ENCODE data around the gene AAK1.

The AAK1 gene

GRCh38 chr2:69491864-69492263 is 151.7 kb downstream of the AAK1 start:
- no peak for DNase-seq (ENCODE audit: low spot score)

DNA sequence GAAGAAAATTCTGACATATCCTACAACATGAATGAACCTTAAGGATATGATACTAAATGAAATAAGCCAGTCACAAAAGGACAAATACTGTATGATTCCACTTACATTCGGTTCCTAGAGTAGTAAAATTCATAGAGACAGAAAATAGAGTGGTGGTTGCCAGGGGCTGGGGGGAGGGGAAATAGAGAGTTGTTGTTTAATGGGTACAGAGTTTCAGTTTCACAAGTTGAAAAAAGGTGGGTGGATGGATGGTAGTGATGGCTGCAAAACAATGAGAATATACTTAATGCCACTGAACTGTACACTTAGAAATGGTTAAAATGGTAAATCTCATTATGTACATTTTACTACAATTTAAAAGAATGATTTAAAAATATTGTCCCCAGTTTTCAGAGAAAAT is 153.1 kb downstream of the AAK1 start:
- no peak for DNase-seq (ENCODE audit: low spot score)

DNA sequence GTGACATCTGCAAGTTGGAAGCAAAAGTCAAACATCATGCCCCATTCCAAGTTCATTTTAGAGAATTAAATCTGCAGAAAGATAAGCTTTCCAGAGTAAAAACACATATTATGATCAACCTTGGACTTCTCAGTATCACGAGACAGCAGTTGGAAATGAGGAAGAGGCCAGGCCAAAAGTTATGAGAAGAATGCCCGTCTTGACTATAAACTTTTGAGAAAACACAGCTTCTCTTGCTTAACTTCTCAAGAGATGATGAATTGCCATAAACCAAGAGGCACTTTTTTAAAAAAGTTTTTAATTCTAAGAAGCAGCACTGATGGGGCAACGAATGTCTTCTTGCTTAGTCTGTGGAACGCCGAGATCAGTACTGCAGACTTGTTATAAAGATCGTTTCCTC is 153.7 kb downstream of the AAK1 start:
- no peak for DNase-seq (ENCODE audit: low spot score)

GRCh38 chr2:69483696-69484095 is 159.8 kb downstream of the AAK1 start:
- DNase-seq (ENCODE audit: low spot score) = no peak

- no peak for DNase-seq (ENCODE audit: low spot score)
Measured at GRCh38 chr2:69483024-69483423, 160.5 kb downstream of the AAK1 start.

- no peak for DNase-seq (ENCODE audit: low spot score)
Measured at GRCh38 chr2:69482471-69482870, 161.1 kb downstream of the AAK1 start.

DNA sequence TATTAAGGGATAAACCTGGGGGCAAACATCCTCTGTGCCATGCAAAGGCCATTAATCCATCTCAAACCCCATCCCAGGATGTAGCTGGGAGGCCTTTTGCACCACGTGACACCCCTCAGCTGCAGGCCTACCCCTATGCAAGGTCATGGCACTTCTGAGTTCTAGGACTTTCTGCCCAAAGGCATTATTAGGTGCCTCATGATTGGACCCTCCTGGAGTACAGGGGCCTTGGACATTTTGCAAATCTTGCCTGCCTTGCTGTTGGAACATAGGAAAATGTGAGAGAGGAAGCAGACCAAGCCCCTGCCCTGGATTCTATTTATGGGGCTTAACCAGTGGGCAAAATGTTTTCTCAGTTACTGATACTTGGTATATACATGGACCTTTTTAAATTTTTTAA is 162.1 kb downstream of the AAK1 start:
- DNase-seq (ENCODE audit: low spot score) = no peak

- no peak for DNase-seq (ENCODE audit: low spot score)
Measured at GRCh38 chr2:69477627-69478026, 165.9 kb downstream of the AAK1 start.

GRCh38 chr2:69474688-69475087 is 168.9 kb downstream of the AAK1 start:
- DNase-seq (ENCODE audit: low spot score) = no peak

GRCh38 chr2:69471793-69472192 is 171.7 kb downstream of the AAK1 start:
- no peak for DNase-seq (ENCODE audit: low spot score)

DNA sequence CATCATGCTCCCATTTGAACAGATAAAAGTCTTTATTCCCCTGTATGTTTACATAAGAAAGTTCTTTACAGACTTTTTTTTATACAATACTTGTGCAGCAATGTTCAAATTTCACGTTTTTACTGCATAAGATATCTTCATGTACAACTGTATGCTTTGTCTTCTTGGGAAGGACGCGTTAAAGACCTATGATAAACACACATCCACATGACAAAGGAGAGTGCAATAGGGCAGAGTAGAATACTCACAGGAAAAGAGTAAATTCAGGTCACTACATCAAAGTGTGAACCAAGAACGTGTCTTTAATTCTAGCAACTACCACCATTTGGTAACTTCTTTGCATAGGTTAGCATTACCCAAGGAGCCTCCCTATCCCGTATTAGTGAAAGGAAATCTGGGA is 172.6 kb downstream of the AAK1 start:
- no peak for DNase-seq (ENCODE audit: low spot score)

DNA sequence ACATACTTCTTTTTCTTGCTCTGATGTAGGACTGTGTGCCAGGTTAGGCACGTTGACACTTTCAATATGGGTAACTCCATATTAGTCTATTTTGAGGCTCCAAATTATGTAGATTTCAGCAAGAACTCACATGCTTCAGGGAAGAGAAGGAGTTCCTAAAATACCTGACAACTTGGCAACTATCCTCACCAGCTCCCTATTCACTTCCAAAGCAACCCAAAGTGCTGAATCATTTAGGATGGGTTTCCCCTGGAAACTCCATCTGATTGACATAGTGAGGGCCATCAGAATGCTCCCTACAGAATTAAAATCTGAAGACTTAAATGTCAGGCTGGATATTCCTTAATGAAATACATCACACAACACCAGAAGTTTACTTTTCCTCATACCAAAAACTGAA is 173.8 kb downstream of the AAK1 start:
- DNase-seq (ENCODE audit: low spot score) = no peak

GRCh38 chr2:69469375-69469774 is 174.2 kb downstream of the AAK1 start:
- no peak for DNase-seq (ENCODE audit: low spot score)

GRCh38 chr2:69466728-69467127 is 176.8 kb downstream of the AAK1 start:
- no peak for DNase-seq (ENCODE audit: low spot score)

- no peak for DNase-seq (ENCODE audit: low spot score)
Measured at GRCh38 chr2:69465513-69466456, 177.8 kb downstream of the AAK1 start.

GRCh38 chr2:69464575-69464974 is 179.0 kb downstream of the AAK1 start:
- DNase-seq (ENCODE audit: low spot score) = no peak

- no peak for DNase-seq (ENCODE audit: low spot score)
Measured at GRCh38 chr2:69462780-69463179, 180.8 kb downstream of the AAK1 start.

GRCh38 chr2:69461404-69461803 is 182.1 kb downstream of the AAK1 start:
- no peak for DNase-seq (ENCODE audit: low spot score)

DNA sequence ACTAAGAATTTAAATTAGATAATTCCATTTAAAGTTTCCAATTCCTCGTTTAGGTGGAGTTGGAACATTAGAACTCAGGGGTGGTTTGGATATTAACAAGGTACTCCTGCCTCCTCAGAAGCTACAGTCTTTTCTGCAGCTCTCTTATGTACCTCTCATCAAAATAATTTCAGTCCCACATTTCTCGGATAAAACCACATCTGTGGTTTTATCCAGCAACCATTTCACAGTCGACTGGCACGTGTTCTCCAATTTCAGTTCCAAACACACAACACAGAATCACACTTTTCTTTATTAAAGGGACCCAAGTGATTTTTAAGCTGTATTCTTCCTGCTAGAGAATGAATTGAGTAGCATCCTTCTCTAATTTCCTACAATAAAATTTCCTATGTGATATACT is 183.6 kb downstream of the AAK1 start:
- no peak for DNase-seq (ENCODE audit: low spot score)

DNA sequence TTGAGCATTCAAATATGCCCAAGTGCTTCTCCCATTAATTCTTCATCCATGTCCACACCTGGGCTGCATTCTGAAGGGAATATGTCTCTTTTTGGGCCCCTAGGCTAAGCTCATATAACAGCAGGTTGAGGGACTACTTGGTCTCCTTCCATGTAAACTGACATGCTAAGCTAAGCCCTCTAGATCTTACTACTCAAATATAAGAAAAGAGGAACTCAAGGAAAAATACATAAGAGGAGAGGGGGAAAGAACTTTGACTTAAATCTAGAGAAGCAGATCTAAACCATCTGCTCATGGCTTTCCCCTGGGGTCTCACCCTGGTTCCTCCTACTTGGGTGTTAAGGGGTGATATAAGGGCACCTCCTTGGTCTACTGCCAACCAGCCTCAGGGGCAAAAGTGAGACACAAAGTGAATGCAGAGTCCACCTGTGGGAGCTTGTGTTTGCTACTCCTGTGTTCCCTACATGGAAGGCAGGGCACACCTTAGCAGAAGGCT is 186.5 kb downstream of the AAK1 start:
- no peak for DNase-seq (ENCODE audit: low spot score)

GRCh38 chr2:69456154-69456553 is 187.4 kb downstream of the AAK1 start:
- DNase-seq (ENCODE audit: low spot score) = no peak

- no peak for DNase-seq (ENCODE audit: low spot score)
Measured at GRCh38 chr2:69454976-69455375, 188.6 kb downstream of the AAK1 start.

DNA sequence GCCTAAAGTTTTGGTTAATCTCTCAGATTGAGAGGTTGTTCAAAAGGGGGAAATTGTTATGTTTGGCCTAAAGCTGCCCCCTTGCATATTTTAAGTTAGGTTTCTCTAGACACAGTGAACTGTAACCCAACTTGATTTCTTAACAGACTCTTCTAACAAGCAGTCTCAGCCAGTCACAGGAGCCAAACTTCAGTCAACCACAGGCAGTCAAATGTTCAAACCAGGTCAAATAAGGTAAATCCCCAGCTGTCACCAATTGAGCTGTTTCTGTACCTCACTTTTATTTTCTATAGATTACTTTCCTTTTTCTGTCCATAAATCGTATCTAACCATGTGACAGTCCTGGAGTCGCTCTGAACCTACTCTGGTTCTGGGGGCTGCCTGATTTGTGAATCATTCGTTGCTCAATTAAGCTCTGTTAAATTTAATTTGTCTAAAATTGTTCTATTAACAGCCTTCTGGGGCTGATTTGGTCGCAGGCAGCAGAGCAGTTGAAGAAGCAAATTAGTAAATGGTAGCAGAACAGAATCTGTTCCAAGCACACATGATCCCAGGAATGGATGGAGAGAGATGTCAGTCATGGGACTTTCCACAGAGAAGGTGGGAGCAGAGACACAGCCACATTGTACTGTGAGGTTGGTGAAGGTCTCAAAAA is 189.9 kb downstream of the AAK1 start:
- no peak for DNase-seq (ENCODE audit: low spot score)
